GM19025 (cell line): Measurements from ENCODE around the gene USP17L5.
"Not testable (repeated sequence)": the region's sequence is repeated elsewhere in the genome, so short reads cannot be mapped to it uniquely, and the experiment has no call there.

Source experiments
- ATAC-seq: cut with Tn5 transposase; IDR thresholded peaks from one replicate; pipeline ENCODE4 v1.9.1; 2021; ENCODE audit warnings: mild to moderate bottlenecking, low read depth, moderate library complexity; ENCODE audit not compliant: unreplicated experiment

USP17L5 gene, protein sequence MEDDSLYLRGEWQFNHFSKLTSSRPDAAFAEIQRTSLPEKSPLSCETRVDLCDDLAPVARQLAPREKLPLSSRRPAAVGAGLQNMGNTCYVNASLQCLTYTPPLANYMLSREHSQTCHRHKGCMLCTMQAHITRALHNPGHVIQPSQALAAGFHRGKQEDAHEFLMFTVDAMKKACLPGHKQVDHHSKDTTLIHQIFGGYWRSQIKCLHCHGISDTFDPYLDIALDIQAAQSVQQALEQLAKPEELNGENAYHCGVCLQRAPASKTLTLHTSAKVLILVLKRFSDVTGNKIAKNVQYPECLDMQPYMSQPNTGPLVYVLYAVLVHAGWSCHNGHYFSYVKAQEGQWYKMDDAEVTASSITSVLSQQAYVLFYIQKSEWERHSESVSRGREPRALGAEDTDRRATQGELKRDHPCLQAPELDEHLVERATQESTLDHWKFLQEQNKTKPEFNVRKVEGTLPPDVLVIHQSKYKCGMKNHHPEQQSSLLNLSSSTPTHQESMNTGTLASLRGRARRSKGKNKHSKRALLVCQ

DNA sequence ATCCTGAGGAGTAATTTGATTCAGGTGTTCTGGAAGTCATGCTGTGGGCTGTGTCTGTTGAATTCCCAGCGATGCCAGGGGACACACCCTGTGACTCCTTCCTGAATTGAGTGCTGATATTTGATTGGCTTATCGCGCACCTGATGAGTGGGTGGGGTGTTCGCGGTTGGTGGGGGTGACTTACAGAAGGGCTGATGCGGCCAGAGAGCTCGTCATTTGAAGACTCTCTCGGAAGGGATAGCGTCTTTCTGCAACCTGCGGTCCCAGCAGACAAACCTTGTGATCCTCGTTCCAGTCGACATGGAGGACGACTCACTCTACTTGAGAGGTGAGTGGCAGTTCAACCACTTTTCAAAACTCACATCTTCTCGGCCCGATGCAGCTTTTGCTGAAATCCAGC lies at the start of gene USP17L5:
Gene USP17L5 (plus strand): TSS at position 301 of the 400 bp plus-strand sequence. CDS start 0 bp downstream, at position 301.
- not testable (repeated sequence) for ATAC-seq

DNA sequence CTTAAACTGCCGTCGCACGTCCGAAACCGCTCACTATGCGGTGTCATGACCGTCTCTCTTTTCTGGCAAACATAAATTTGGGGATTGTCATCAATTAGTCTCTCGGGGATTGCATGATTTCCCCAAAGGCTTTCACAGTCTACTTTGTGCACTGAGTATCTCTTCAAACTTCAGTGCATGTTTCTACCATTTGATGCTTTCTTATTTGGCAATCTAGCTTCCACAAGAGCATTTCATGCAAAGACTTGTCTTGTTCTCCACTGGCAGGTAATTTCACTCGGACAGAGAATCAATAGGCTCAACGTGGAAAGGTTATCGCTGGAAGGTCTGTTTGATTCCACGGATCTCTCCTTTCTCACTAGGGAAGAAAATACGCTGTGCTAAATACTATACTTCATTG lies 15.0 kb upstream of the USP17L5 start:
- not testable (repeated sequence) for ATAC-seq

DNA sequence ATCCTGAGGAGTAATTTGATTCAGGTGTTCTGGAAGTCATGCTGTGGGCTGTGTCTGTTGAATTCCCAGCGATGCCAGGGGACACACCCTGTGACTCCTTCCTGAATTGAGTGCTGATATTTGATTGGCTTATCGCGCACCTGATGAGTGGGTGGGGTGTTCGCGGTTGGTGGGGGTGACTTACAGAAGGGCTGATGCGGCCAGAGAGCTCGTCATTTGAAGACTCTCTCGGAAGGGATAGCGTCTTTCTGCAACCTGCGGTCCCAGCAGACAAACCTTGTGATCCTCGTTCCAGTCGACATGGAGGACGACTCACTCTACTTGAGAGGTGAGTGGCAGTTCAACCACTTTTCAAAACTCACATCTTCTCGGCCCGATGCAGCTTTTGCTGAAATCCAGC lies 14.3 kb upstream of the USP17L5 start, which contains the start of gene USP17L24:
Gene USP17L24 (plus strand): TSS at position 301 of the 400 bp plus-strand sequence. CDS start 0 bp downstream, at position 301.
- ATAC-seq, result not testable (repeated sequence)

- not testable (repeated sequence) for ATAC-seq
These were observed 9.6 kb upstream of the USP17L5 start, which contains the start of gene USP17L25 for GRCh38 chr4:9329611-9330010. USP17L25 (plus strand) TSS chr4:9329911; CDS start chr4:9329911, 0 bp downstream.

GRCh38 chr4:9334358-9334757 lies 4.8 kb upstream of the USP17L5 start, which contains the start of gene USP17L26:
USP17L26 (plus strand) TSS chr4:9334658; CDS start chr4:9334658, 0 bp downstream.
- ATAC-seq, result not testable (repeated sequence)

GRCh38 chr4:9343848-9344247 lies 4.6 kb downstream of the USP17L5 start, which contains the start of gene USP17L27:
USP17L27 (plus strand) TSS chr4:9344148; CDS start chr4:9344148, 0 bp downstream.
- ATAC-seq, result not testable (repeated sequence)

DNA sequence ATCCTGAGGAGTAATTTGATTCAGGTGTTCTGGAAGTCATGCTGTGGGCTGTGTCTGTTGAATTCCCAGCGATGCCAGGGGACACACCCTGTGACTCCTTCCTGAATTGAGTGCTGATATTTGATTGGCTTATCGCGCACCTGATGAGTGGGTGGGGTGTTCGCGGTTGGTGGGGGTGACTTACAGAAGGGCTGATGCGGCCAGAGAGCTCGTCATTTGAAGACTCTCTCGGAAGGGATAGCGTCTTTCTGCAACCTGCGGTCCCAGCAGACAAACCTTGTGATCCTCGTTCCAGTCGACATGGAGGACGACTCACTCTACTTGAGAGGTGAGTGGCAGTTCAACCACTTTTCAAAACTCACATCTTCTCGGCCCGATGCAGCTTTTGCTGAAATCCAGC lies 9.4 kb downstream of the USP17L5 start, which contains the start of gene USP17L28:
Gene USP17L28 (plus strand): TSS at position 301 of the 400 bp plus-strand sequence. CDS start 0 bp downstream, at position 301.
- not testable (repeated sequence) for ATAC-seq

DNA sequence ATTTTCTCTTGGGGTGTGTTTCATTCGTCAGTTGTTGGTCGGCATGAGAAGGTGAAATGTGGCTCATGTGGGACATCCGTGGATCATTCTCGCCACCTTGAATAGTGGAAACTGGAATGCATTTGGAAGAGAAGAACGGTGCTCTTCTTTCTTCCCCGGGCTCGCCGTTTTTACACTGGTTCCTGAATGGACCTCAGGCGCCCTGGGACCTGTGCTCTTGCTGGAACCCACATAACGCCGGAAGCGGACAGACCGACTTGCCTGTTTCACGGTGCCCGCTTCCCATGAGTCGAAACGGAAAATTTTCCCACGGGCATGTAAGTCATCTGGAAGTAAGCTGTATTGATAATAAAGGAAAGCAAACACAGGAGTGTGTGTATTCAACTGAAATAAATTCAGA lies 11.7 kb downstream of the USP17L5 start:
- ATAC-seq, result not testable (repeated sequence)

GRCh38 chr4:9353338-9353737 lies 14.1 kb downstream of the USP17L5 start, which contains the start of gene USP17L29:
USP17L29 (plus strand) TSS chr4:9353638; CDS start chr4:9353638, 0 bp downstream.
- ATAC-seq, result not testable (repeated sequence)

- ATAC-seq, result not testable (repeated sequence)
These were observed 23.6 kb downstream of the USP17L5 start, which contains the start of gene USP17L30 for GRCh38 chr4:9362829-9363228. USP17L30 (plus strand) TSS chr4:9363129; CDS start chr4:9363129, 0 bp downstream.

GRCh38 chr4:9379881-9380280 lies 40.7 kb downstream of the USP17L5 start:
- not testable (repeated sequence) for ATAC-seq

DNA sequence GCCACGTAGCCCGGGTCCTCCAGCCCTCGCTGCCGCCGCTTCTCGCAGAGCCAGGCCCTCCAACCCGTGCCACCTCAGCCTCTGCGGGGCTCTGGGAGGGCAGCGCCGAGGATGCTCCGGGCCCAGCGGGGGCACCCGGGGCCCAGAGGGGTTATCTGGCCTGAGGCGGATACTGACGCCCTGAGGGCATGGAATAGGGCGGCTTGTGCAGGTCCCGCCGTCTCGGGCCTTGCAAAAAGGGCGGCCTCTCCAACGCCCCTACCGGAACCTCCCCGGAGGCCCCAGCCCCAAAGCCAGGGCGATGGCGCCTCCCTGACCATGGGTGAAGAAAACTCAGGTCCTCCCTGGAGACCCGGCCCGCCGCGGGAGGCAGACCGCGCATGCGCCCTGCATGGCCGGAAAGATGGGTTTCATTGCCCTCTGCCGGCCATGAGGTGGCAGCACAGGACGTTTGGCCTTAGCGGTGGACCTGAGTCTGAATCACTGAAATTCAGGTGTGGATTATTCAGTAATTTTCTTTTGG lies 41.9 kb downstream of the USP17L5 start:
- not testable (repeated sequence) for ATAC-seq

GRCh38 chr4:9384126-9384525 lies 44.9 kb downstream of the USP17L5 start:
- no peak for ATAC-seq

- not testable (repeated sequence) for ATAC-seq
These were observed 49.8 kb downstream of the USP17L5 start for GRCh38 chr4:9389001-9389400.
